Breast epithelium (tissue), 4 donors: ENCODE results near the gene RNF220. TPM values are rescaled to one million over a fixed set of nuclear protein-coding genes. Genes with fewer than 3 reads are reported as not detected.
A peak's percentile ranks its signal among the peaks of the same experiment; 100 is the strongest.

ENCODE experiments used
- DNase-seq, 2 donors: peaks; one replicate each; pipeline ENCODE4 v3.0.0-alpha.2; 2019; ENCODE audit warnings: low spot score in 2 of 2
- H3K27ac ChIP-seq, 2 donors: fragments of 200-600 bp; sonication (generic) in 1 of 2; one replicate each; pipeline ENCODE4 v1.5.1; 2016 to 2019; ENCODE audit warnings: mild to moderate bottlenecking in 1 of 2
- H3K27me3 ChIP-seq, 2 donors: fragments of 200-600 bp; sonication (generic) in 1 of 2; one replicate each; pipeline versions ENCODE4 v1.5.1 to v1.6.0; 2017 to 2019; ENCODE audit warnings: control low read depth in 1 of 2, mild to moderate bottlenecking in 1 of 2
- H3K36me3 ChIP-seq: fragments of 200-600 bp; one replicate; pipeline ENCODE4 v1.5.1; 2019
- H3K4me1 ChIP-seq, 2 donors: fragments of 200-600 bp; sonication (generic); one replicate each; pipeline ENCODE4 v1.5.1; 2016 to 2019; ENCODE audit warnings: control low read depth in 1 of 2
- H3K4me3 ChIP-seq, 3 donors: fragments of 200-600 bp; sonication (generic); 1 replicate in 2 of 3; 2 replicates in 1 of 3; pipeline ENCODE4 v1.5.1; 2016 to 2019; ENCODE audit warnings: mild to moderate bottlenecking in 3 of 3, moderate library complexity in 2 of 3
- H3K9me3 ChIP-seq, 2 donors: fragments of 200-600 bp; sonication (generic) in 1 of 2; one replicate each; pipeline ENCODE4 v1.5.1; 2016 to 2019; ENCODE audit warnings: control low read depth in 1 of 2
- CTCF ChIP-seq, 3 donors: fragments of 450-650 bp; IDR thresholded peaks; one replicate each; pipeline ENCODE4 v1.5.1; 2016 to 2017; ENCODE audit warnings: antibody characterized with exemption in 3 of 3, mild to moderate bottlenecking in 3 of 3, moderate library complexity in 3 of 3
- POLR2A ChIP-seq: fragments of 450-650 bp; IDR thresholded peaks from one replicate; pipeline ENCODE4 v1.6.1; 2016; ENCODE audit warnings: antibody characterized with exemption, mild to moderate bottlenecking, moderate library complexity
- POLR2AphosphoS5 ChIP-seq, 3 donors: sonication (generic); formaldehyde crosslinking; IDR thresholded peaks; one replicate each; pipeline ENCODE4 v1.6.1; 2017; ENCODE audit warnings: antibody characterized with exemption in 3 of 3
- intact Hi-C: fragments of 100-400 bp; cut with DNase I; formaldehyde crosslinking; loops from one replicate; pipeline ENCODE4 v1.15.1; 2023; ENCODE audit warnings: low total_unique reads
- total RNA-seq, 3 donors: library from RNA; depleted of rRNA; stranded (reverse); fragments of >200 nt; gene quantifications; one replicate each; pipeline ENCODE4 v1.1.0, GENCODE V29; 2016

RNF220 gene
- 100 to 1,000 TPM in 1 of 3 donors, 10 to 100 TPM in 2; 90.4 to 110 (median 93.4) TPM for total RNA-seq

- H3K4me3 ChIP-seq = peak within 1 kb of the TSS; percentile 42 to 66 (median 45)
- intact Hi-C loops = no loop called here
- DNase-seq = no peak
- peaks cover 7 to 14% of the 10 kb centered on the region in 2 donors for H3K4me1 ChIP-seq
- H3K36me3 ChIP-seq = no peaks in the 10 kb centered on the region
- TF ChIP-seq POLR2A = no peak
- TF ChIP-seq CTCF (IDR thresholded peaks at IDR 0.05) = no peak
- TF ChIP-seq POLR2AphosphoS5 (IDR thresholded peaks at IDR 0.05) = no peak
- H3K27me3 ChIP-seq = peaks cover 4 to 89% of the 10 kb centered on the region in 2 donors
- H3K27ac ChIP-seq = peak within 1 kb of the TSS in 1 of 2 donors; percentile 15
- H3K9me3 ChIP-seq = no peaks in the 10 kb centered on the region
Observed at GRCh38 chr1:44405031-44405797, at the start of gene RNF220. Gene RNF220, plus strand, starts transcription at chr1:44405255.

GRCh38 chr1:44355582-44356305 is 49.3 kb upstream of the RNF220 start:
- no peaks in the 10 kb centered on the region for H3K36me3 ChIP-seq
- H3K4me3 ChIP-seq = peak overlapping the region; percentile 79 to 99 (median 90)
- no peak overlapping the region for H3K27ac ChIP-seq
- DNase-seq = no peak
- intact Hi-C loops = no loop called here
- H3K27me3 ChIP-seq = no peaks in the 10 kb centered on the region
- peaks cover 0 to 7% of the 10 kb centered on the region in 2 donors for H3K4me1 ChIP-seq
- no peaks in the 10 kb centered on the region for H3K9me3 ChIP-seq
- TF ChIP-seq CTCF (IDR thresholded peaks at IDR 0.05) (no peak), POLR2A (no peak), POLR2AphosphoS5 (IDR thresholded peaks at IDR 0.05) (no peak)

- TF ChIP-seq CTCF (IDR thresholded peaks at IDR 0.05) (no peak), POLR2A (no peak), POLR2AphosphoS5 (IDR thresholded peaks at IDR 0.05) (no peak)
- Histone ChIP-seq H3K36me3 (no peaks in the 10 kb centered on the region), H3K27ac (no peak overlapping the region), H3K27me3 (no peaks in the 10 kb centered on the region), H3K4me1 (peaks cover 0 to 7% of the 10 kb centered on the region in 2 donors), H3K9me3 (no peaks in the 10 kb centered on the region), H3K4me3 (no peak overlapping the region)
- intact Hi-C loops = no loop called here
- DNase-seq = no peak
Observed at GRCh38 chr1:44357710-44358109, 47.3 kb upstream of the RNF220 start.

GRCh38 chr1:44359234-44359935 is 45.7 kb upstream of the RNF220 start:
- H3K4me3 ChIP-seq = no peak overlapping the region
- TF ChIP-seq POLR2A (no peak), POLR2AphosphoS5 (IDR thresholded peaks at IDR 0.05) (no peak), CTCF (IDR thresholded peaks at IDR 0.05) (no peak)
- no peak for DNase-seq
- intact Hi-C loops = no loop called here
- H3K9me3 ChIP-seq = no peaks in the 10 kb centered on the region
- no peaks in the 10 kb centered on the region for H3K27me3 ChIP-seq
- peaks cover 0 to under 1% of the 10 kb centered on the region in 2 donors for H3K4me1 ChIP-seq
- H3K27ac ChIP-seq = no peak overlapping the region
- no peaks in the 10 kb centered on the region for H3K36me3 ChIP-seq
